CD4-positive, alpha-beta memory T cell (primary cell): ENCODE results near the gene ZCCHC3. TPM values are rescaled to one million over a fixed set of nuclear protein-coding genes. Genes with fewer than 3 reads are reported as not detected.

ENCODE experiments used
- CTCF ChIA-PET: fragments of 350-600 bp; sonication (Branson Sonifier 250); formaldehyde crosslinking; loops from one replicate; lab custom pipeline; 2021; ENCODE audit warnings: inconsistent platforms; ENCODE audit not compliant: partially characterized antibody; lab: Charles Lee
- POLR2A ChIA-PET: fragments of 350-600 bp; sonication (Branson Sonifier 250); formaldehyde crosslinking; loops from one replicate; lab custom pipeline; 2021; ENCODE audit not compliant: partially characterized antibody; lab: Charles Lee
- DNase-seq, 5 donors: peaks; one replicate each; pipeline versions ENCODE4 v3.0.0 to v3.0.0-alpha.2; 2020 to 2022; ENCODE audit warnings: mixed read lengths in 1 of 5
- H3K27ac ChIP-seq: one replicate; pipeline ENCODE4 v1.7.0; 2013; ENCODE audit warnings: low read depth, low read length
- H3K27me3 ChIP-seq: 2 replicates; pipeline ENCODE4 v1.7.0; 2013; ENCODE audit warnings: mild to moderate bottlenecking, low read length, moderate library complexity; ENCODE audit not compliant: insufficient read depth
- H3K36me3 ChIP-seq: 2 replicates; pipeline ENCODE4 v1.7.0; 2013; ENCODE audit warnings: mild to moderate bottlenecking, low read length, moderate library complexity; ENCODE audit not compliant: insufficient read depth
- H3K4me1 ChIP-seq: 2 replicates; pipeline ENCODE4 v1.7.0; 2013; ENCODE audit warnings: mild to moderate bottlenecking, low read length, moderate library complexity; ENCODE audit not compliant: insufficient read depth
- H3K4me3 ChIP-seq, 2 donors: one replicate each; pipeline ENCODE4 v1.7.0; 2013; ENCODE audit warnings: low read length in 2 of 2, mild to moderate bottlenecking in 1 of 2
- H3K9me3 ChIP-seq, 2 donors: one replicate each; pipeline ENCODE4 v1.7.0; 2013; ENCODE audit warnings: low read length in 2 of 2, control low read depth in 1 of 2; ENCODE audit not compliant: control insufficient read depth in 1 of 2
- H3K27ac Mint-ChIP-seq, 7 donors: one replicate each; pipeline ENCODE4 v1.8.0; 2020 to 2021; ENCODE audit warnings: mixed read lengths in 7 of 7, mild to moderate bottlenecking in 6 of 7, inconsistent platforms in 3 of 7, moderate library complexity in 3 of 7
- H3K27me3 Mint-ChIP-seq, 2 donors: one replicate each; pipeline ENCODE4 v1.8.0; 2020 to 2021; ENCODE audit warnings: mixed read lengths in 2 of 2
- H3K36me3 Mint-ChIP-seq, 2 donors: one replicate each; pipeline ENCODE4 v1.8.0; 2020 to 2021; ENCODE audit warnings: mixed read lengths in 2 of 2, inconsistent platforms in 1 of 2, mild to moderate bottlenecking in 1 of 2
- H3K4me1 Mint-ChIP-seq, 4 donors: one replicate each; pipeline ENCODE4 v1.8.0; 2020 to 2021; ENCODE audit warnings: mixed read lengths in 4 of 4, mild to moderate bottlenecking in 1 of 4
- H3K4me3 Mint-ChIP-seq, 8 donors: one replicate each; pipeline ENCODE4 v1.8.0; 2020 to 2021; ENCODE audit warnings: mixed read lengths in 8 of 8, mild to moderate bottlenecking in 7 of 8, moderate library complexity in 6 of 8, inconsistent platforms in 3 of 8
- H3K9me3 Mint-ChIP-seq, 8 donors: one replicate each; pipeline ENCODE4 v1.8.0; 2020 to 2021; ENCODE audit warnings: mixed read lengths in 8 of 8, mild to moderate bottlenecking in 5 of 8, inconsistent platforms in 3 of 8, moderate library complexity in 1 of 8
- intact Hi-C: fragments of 100-400 bp; cut with micrococcal nuclease; formaldehyde crosslinking; loops from one replicate; pipeline ENCODE4 v1.15.1; 2023
- polyA plus RNA-seq, 2 donors: library from polyadenylated mRNA; unstranded; fragments of 300-500 nt; fragmentation: Illumina TruSeq; gene quantifications; one replicate each; pipeline ENCODE4 v1.2.3, GENCODE V29; 2021
- total RNA-seq, 2 experiments: library from RNA; stranded (reverse); gene quantifications; one replicate each; pipeline ENCODE4 v1.2.3, GENCODE V29; 2021

ZCCHC3 gene
- total and polyA plus RNA-seq, 4 experiments from 2014 or later, result 5.8 to 29.8 (median 20.1) TPM

GRCh38 chr20:324177-325044, 27.0 kb downstream of the ZCCHC3 start:
- no peaks in the 10 kb centered on the region for H3K36me3 ChIP-seq
- peak overlapping the region; percentile 45 for H3K27ac ChIP-seq
- POLR2A ChIA-PET, result interaction anchor here (0.7 to 4.3 kb wide), 9 partner anchors 15 to 219 kb away, joined by 3 to 112 read pairs (median 3); partner anchors contain the start of genes CSNK2A1, TBC1D20 and ZCCHC3
- no peaks in the 10 kb centered on the region for H3K9me3 Mint-ChIP-seq
- peak overlapping the region; percentile 79 to 96 for H3K4me3 ChIP-seq
- CTCF ChIA-PET, result interaction anchor here (0.6 to 3.1 kb wide), 6 partner anchors 12 to 154 kb away, joined by 3 to 16 read pairs (median 4); no protein-coding TSS in a partner anchor
- H3K27me3 Mint-ChIP-seq, result no peaks in the 10 kb centered on the region
- no peaks in the 10 kb centered on the region for H3K27me3 ChIP-seq
- H3K4me1 Mint-ChIP-seq, result peaks cover 3 to 22% (median 14%) of the 10 kb centered on the region in 4 donors
- H3K9me3 ChIP-seq, result no peaks in the 10 kb centered on the region
- H3K4me3 Mint-ChIP-seq, result peak overlapping the region; percentile 90 to 95 (median 92)
- intact Hi-C loops, result loop anchor here (1.0 kb wide), 3 partner anchors 27 to 84 kb away; partner anchors contain the start of genes C20orf96, RBCK1 and ZCCHC3
- H3K4me1 ChIP-seq, result peaks cover 25% of the 10 kb centered on the region
- peak overlapping the region; percentile 88 to 96 (median 92) for H3K27ac Mint-ChIP-seq
- peak; percentile 83 to 87 (median 84) for DNase-seq
- peaks cover 0 to 1% of the 10 kb centered on the region in 2 donors for H3K36me3 Mint-ChIP-seq

- ChIA-PET POLR2A (interaction anchor here (0.6 to 4.3 kb wide), 12 partner anchors 15 to 218 kb away, joined by 3 to 112 read pairs (median 4); partner anchors contain the start of genes CSNK2A1, TBC1D20 and ZCCHC3), CTCF (interaction anchor here (0.8 to 3.1 kb wide), 3 partner anchors 26 to 59 kb away, joined by 3 to 16 read pairs (median 5); no protein-coding TSS in a partner anchor)
- peaks cover 0 to 1% of the 10 kb centered on the region in 2 donors for H3K36me3 Mint-ChIP-seq
These were observed 27.9 kb downstream of the ZCCHC3 start, which contains the start of gene SOX12 for GRCh38 chr20:325045-325888. SOX12 (plus strand) TSS chr20:325552; CDS start chr20:325925, 373 bp downstream.

GRCh38 chr20:325889-326644, 28.7 kb downstream of the ZCCHC3 start:
- peak overlapping the region in 1 of 2 donors; percentile 55 for H3K4me3 ChIP-seq
- peak; percentile 39 to 63 (median 46) for DNase-seq
- POLR2A ChIA-PET, result interaction anchor here (0.6 to 4.3 kb wide), 10 partner anchors 24 to 145 kb away, joined by 3 to 112 read pairs (median 4); partner anchors contain the start of genes TRIB3 and ZCCHC3
- Mint-ChIP-seq H3K36me3 (peaks cover 0 to 1% of the 10 kb centered on the region in 2 donors), H3K4me1 (peaks cover 5 to 30% (median 14%) of the 10 kb centered on the region in 4 donors), H3K27ac (peak overlapping the region in 5 of 7 donors; percentile 46 to 86 (median 77)), H3K9me3 (no peaks in the 10 kb centered on the region), H3K4me3 (peak overlapping the region; percentile 61 to 86 (median 80)), H3K27me3 (no peaks in the 10 kb centered on the region)
- no peaks in the 10 kb centered on the region for H3K36me3 ChIP-seq
- peak overlapping the region; percentile 50 for H3K27ac ChIP-seq
- no peaks in the 10 kb centered on the region for H3K9me3 ChIP-seq
- H3K4me1 ChIP-seq, result peaks cover 29% of the 10 kb centered on the region
- no peaks in the 10 kb centered on the region for H3K27me3 ChIP-seq
- CTCF ChIA-PET, result no interaction called here
- intact Hi-C loops, result loop anchor here (1.0 to 2.0 kb wide), 4 partner anchors 21 to 82 kb away; partner anchors contain the start of genes C20orf96, NRSN2, RBCK1 and ZCCHC3

More at GRCh38 chr20:325045-325888, 27.9 kb downstream of the ZCCHC3 start, which contains the start of gene SOX12:
- peak within 1 kb of the TSS; percentile 79 to 96 for H3K4me3 ChIP-seq
- Mint-ChIP-seq H3K4me1 (peaks cover 3 to 26% (median 14%) of the 10 kb centered on the region in 4 donors), H3K27ac (peak within 1 kb of the TSS; percentile 88 to 96 (median 92)), H3K9me3 (no peaks in the 10 kb centered on the region), H3K27me3 (no peaks in the 10 kb centered on the region), H3K4me3 (peak within 1 kb of the TSS; percentile 90 to 95 (median 92))
- peak within 1 kb of the TSS; percentile 50 for H3K27ac ChIP-seq
- no peaks in the 10 kb centered on the region for H3K9me3 ChIP-seq
- H3K36me3 ChIP-seq, result no peaks in the 10 kb centered on the region
- H3K4me1 ChIP-seq, result peaks cover 27% of the 10 kb centered on the region
- peak; percentile 92 to 96 (median 92) for DNase-seq
- H3K27me3 ChIP-seq, result no peaks in the 10 kb centered on the region
- intact Hi-C loops, result loop anchor here (1.0 kb wide), 3 partner anchors 28 to 83 kb away; partner anchors contain the start of genes C20orf96, RBCK1 and ZCCHC3

DNA sequence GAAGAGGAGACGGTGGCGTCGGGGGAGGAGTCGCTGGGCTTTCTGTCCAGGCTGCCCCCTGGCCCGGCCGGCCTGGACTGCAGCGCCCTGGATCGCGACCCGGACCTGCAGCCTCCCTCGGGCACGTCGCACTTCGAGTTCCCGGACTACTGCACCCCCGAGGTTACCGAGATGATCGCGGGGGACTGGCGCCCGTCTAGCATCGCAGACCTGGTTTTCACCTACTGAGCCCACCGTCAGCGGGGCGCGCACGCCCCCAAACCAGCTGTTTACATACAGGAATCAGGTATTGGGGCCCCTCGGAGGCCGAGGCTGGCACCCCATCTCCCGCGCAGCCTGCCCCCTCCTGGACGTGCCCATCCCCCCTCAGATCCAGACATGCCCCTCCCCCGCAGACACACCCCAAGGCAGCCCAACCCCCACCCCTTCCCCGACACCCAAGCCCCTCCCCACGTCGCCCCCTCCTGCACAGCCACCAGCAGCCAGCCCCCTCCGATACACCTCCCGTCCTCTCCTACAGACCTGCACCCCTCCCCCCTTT, 29.3 kb downstream of the ZCCHC3 start:
- no peaks in the 10 kb centered on the region for H3K36me3 ChIP-seq
- H3K36me3 Mint-ChIP-seq, result peaks cover 0 to 1% of the 10 kb centered on the region in 2 donors
- no peaks in the 10 kb centered on the region for H3K9me3 Mint-ChIP-seq
- H3K27ac ChIP-seq, result no peak overlapping the region
- peaks cover 5 to 30% (median 14%) of the 10 kb centered on the region in 4 donors for H3K4me1 Mint-ChIP-seq
- H3K27me3 Mint-ChIP-seq, result no peaks in the 10 kb centered on the region
- DNase-seq, result peak in 2 of 5 donors; percentile 15 to 21
- H3K4me3 ChIP-seq, result peak overlapping the region in 1 of 2 donors; percentile 41
- no peaks in the 10 kb centered on the region for H3K9me3 ChIP-seq
- CTCF ChIA-PET, result no interaction called here
- H3K27me3 ChIP-seq, result no peaks in the 10 kb centered on the region
- peaks cover 29% of the 10 kb centered on the region for H3K4me1 ChIP-seq
- peak overlapping the region in 6 of 7 donors; percentile 41 to 87 (median 66) for H3K27ac Mint-ChIP-seq
- POLR2A ChIA-PET, result interaction anchor here (0.8 to 4.3 kb wide), 6 partner anchors 29 to 145 kb away, joined by 3 to 112 read pairs (median 4); partner anchors contain the start of genes TRIB3 and ZCCHC3
- intact Hi-C loops, result loop anchor here (2.0 kb wide), 1 partner anchor 20 kb away; the partner anchor contains the start of gene NRSN2
- peak overlapping the region in 7 of 8 donors; percentile 64 to 75 (median 69) for H3K4me3 Mint-ChIP-seq

GRCh38 chr20:327186-328026, 30.0 kb downstream of the ZCCHC3 start:
- Mint-ChIP-seq H3K9me3 (no peaks in the 10 kb centered on the region), H3K27me3 (no peaks in the 10 kb centered on the region), H3K4me1 (peaks cover 5 to 30% (median 14%) of the 10 kb centered on the region in 4 donors), H3K36me3 (peaks cover 0 to 1% of the 10 kb centered on the region in 2 donors), H3K4me3 (peak overlapping the region in 7 of 8 donors; percentile 43 to 75 (median 68)), H3K27ac (peak overlapping the region; percentile 29 to 86 (median 70))
- Histone ChIP-seq H3K9me3 (no peaks in the 10 kb centered on the region), H3K27ac (no peak overlapping the region), H3K4me3 (peak overlapping the region in 1 of 2 donors; percentile 41), H3K27me3 (no peaks in the 10 kb centered on the region), H3K36me3 (no peaks in the 10 kb centered on the region), H3K4me1 (peaks cover 29% of the 10 kb centered on the region)
- DNase-seq, result peak; percentile 63 to 78 (median 68)
- CTCF ChIA-PET, result interaction anchor here (0.6 kb wide), 1 partner anchor 40 kb away, joined by 3 read pairs; no protein-coding TSS in a partner anchor
- POLR2A ChIA-PET, result interaction anchor here (1.6 kb wide), 1 partner anchor 111 kb away, joined by 3 read pairs; no protein-coding TSS in a partner anchor
- intact Hi-C loops, result loop anchor here (2.0 kb wide), 1 partner anchor 19 kb away; the partner anchor contains the start of gene NRSN2
